Urinary bladder (tissue), 4 donors: ENCODE results near the gene STAT5A. TPM values are rescaled to one million over a fixed set of nuclear protein-coding genes. Genes with fewer than 3 reads are reported as not detected.
"Not testable (repeated sequence)": the region's sequence is repeated elsewhere in the genome, so short reads cannot be mapped to it uniquely, and the experiment has no call there.

ENCODE experiments used
- DNase-seq: peaks from one replicate; pipeline ENCODE4 v3.0.0-alpha.2; 2015; ENCODE audit errors: extremely low spot score
- H3K27ac ChIP-seq: one replicate; pipeline ENCODE4 v1.5.1; 2013; ENCODE audit warnings: low read depth, mild to moderate bottlenecking, moderate library complexity
- H3K36me3 ChIP-seq: one replicate; pipeline ENCODE4 v1.6.1; 2013; ENCODE audit warnings: mild to moderate bottlenecking, moderate library complexity; ENCODE audit not compliant: insufficient read depth
- H3K4me1 ChIP-seq: one replicate; pipeline ENCODE4 v1.6.1; 2013; ENCODE audit warnings: mild to moderate bottlenecking, moderate library complexity; ENCODE audit not compliant: insufficient read depth
- H3K4me3 ChIP-seq: one replicate; pipeline ENCODE4 v1.5.1; 2013; ENCODE audit warnings: low read depth, low read length
- WGBS: extraction: QIAGEN DNeasy Blood & Tissue Kit; methylation state at CpG from one replicate; pipeline ENCODE4 v1.1.7; 2013; 5-methylcytosine and 5-hydroxymethylcytosine counted together
- polyA plus RNA-seq: library from polyadenylated mRNA; stranded (reverse); fragments of 200-250 nt; gene quantifications from one replicate; pipeline ENCODE4 v1.2.3, GENCODE V29; 2013
- total RNA-seq: library from RNA; depleted of rRNA; stranded (reverse); fragments of >200 nt; gene quantifications from one replicate; pipeline ENCODE4 v1.2.3, GENCODE V29; 2014
- donor health status: healthy with polysubstance abuse.
- donor health status: healthy.

The STAT5A gene
- total and polyA plus RNA-seq, 2 donors, result 14.9 to 34.0 TPM

GRCh38 chr17:42299913-42300312 lies 11.6 kb downstream of the STAT5A start:
- not testable (repeated sequence) for H3K27ac ChIP-seq, H3K4me1 ChIP-seq, H3K4me3 ChIP-seq, DNase-seq, H3K36me3 ChIP-seq
- WGBS, result 83% methylated on average over 1 of the region's 17 CpGs

- no peak for DNase-seq
- H3K27ac ChIP-seq, result no peak overlapping the region
- no peaks in the 10 kb centered on the region for H3K4me1 ChIP-seq
- no peaks in the 10 kb centered on the region for H3K36me3 ChIP-seq
- no peak overlapping the region for H3K4me3 ChIP-seq
- 87% methylated on average over 9 of the region's 9 CpGs for WGBS
These were observed 12.7 kb downstream of the STAT5A start for GRCh38 chr17:42301022-42301421.

GRCh38 chr17:42303694-42304093 lies 15.4 kb downstream of the STAT5A start:
- H3K36me3 ChIP-seq, result no peaks in the 10 kb centered on the region
- H3K4me1 ChIP-seq, result no peaks in the 10 kb centered on the region
- H3K27ac ChIP-seq, result no peak overlapping the region
- no peak overlapping the region for H3K4me3 ChIP-seq
- no peak for DNase-seq
- 78% methylated on average over 3 of the region's 3 CpGs for WGBS

- H3K36me3 ChIP-seq, result no peaks in the 10 kb centered on the region
- H3K4me3 ChIP-seq, result no peak overlapping the region
- no peaks in the 10 kb centered on the region for H3K4me1 ChIP-seq
- no peak overlapping the region for H3K27ac ChIP-seq
- WGBS, result 94% methylated on average over 16 of the region's 16 CpGs
- no peak for DNase-seq
These were observed 16.1 kb downstream of the STAT5A start for GRCh38 chr17:42304187-42305030.

- not testable (repeated sequence) for H3K36me3 ChIP-seq, H3K4me1 ChIP-seq, H3K27ac ChIP-seq, H3K4me3 ChIP-seq, DNase-seq
- WGBS, result 96% methylated on average over 6 of the region's 6 CpGs
These were observed 16.7 kb downstream of the STAT5A start for GRCh38 chr17:42305031-42305330.

GRCh38 chr17:42305543-42306384 lies 17.5 kb downstream of the STAT5A start:
- no peaks in the 10 kb centered on the region for H3K36me3 ChIP-seq
- DNase-seq, result no peak
- no peaks in the 10 kb centered on the region for H3K4me1 ChIP-seq
- no peak overlapping the region for H3K4me3 ChIP-seq
- H3K27ac ChIP-seq, result no peak overlapping the region
- WGBS, result 90% methylated on average over 18 of the region's 18 CpGs

GRCh38 chr17:42306385-42306667 lies 18.0 kb downstream of the STAT5A start:
- 95% methylated on average over 5 of the region's 5 CpGs for WGBS
- Histone ChIP-seq H3K4me3 (no peak overlapping the region), H3K36me3 (no peaks in the 10 kb centered on the region), H3K4me1 (no peaks in the 10 kb centered on the region), H3K27ac (no peak overlapping the region)
- no peak for DNase-seq

GRCh38 chr17:42307362-42307927 lies 19.1 kb downstream of the STAT5A start:
- WGBS, result 96% methylated on average over 19 of the region's 19 CpGs
- H3K4me3 ChIP-seq, result no peak overlapping the region
- no peak for DNase-seq
- no peak overlapping the region for H3K27ac ChIP-seq
- no peaks in the 10 kb centered on the region for H3K4me1 ChIP-seq
- no peaks in the 10 kb centered on the region for H3K36me3 ChIP-seq

GRCh38 chr17:42308446-42308845 lies 20.1 kb downstream of the STAT5A start:
- DNase-seq, result no peak
- no peak overlapping the region for H3K4me3 ChIP-seq
- 67% methylated on average over 7 of the region's 7 CpGs for WGBS
- no peaks in the 10 kb centered on the region for H3K36me3 ChIP-seq
- no peaks in the 10 kb centered on the region for H3K4me1 ChIP-seq
- H3K27ac ChIP-seq, result no peak overlapping the region

GRCh38 chr17:42309142-42309541 lies 20.8 kb downstream of the STAT5A start:
- WGBS, result 89% methylated on average over 9 of the region's 9 CpGs
- H3K36me3 ChIP-seq, result no peaks in the 10 kb centered on the region
- H3K4me3 ChIP-seq, result no peak overlapping the region
- no peak for DNase-seq
- no peaks in the 10 kb centered on the region for H3K4me1 ChIP-seq
- H3K27ac ChIP-seq, result no peak overlapping the region

GRCh38 chr17:42309986-42310786 lies 21.9 kb downstream of the STAT5A start:
- no peak overlapping the region for H3K4me3 ChIP-seq
- H3K4me1 ChIP-seq, result no peaks in the 10 kb centered on the region
- H3K36me3 ChIP-seq, result no peaks in the 10 kb centered on the region
- DNase-seq, result no peak
- 70% methylated on average over 19 of the region's 19 CpGs for WGBS
- peak overlapping the region; percentile 54 for H3K27ac ChIP-seq

GRCh38 chr17:42310787-42311215 lies 22.5 kb downstream of the STAT5A start:
- no peaks in the 10 kb centered on the region for H3K36me3 ChIP-seq
- H3K4me1 ChIP-seq, result no peaks in the 10 kb centered on the region
- peak overlapping the region; percentile 54 for H3K27ac ChIP-seq
- 53% methylated on average over 9 of the region's 9 CpGs for WGBS
- no peak overlapping the region for H3K4me3 ChIP-seq
- DNase-seq, result no peak

- Histone ChIP-seq H3K4me3 (no peak overlapping the region), H3K36me3 (no peaks in the 10 kb centered on the region), H3K4me1 (no peaks in the 10 kb centered on the region), H3K27ac (peak overlapping the region; percentile 71)
- peak; percentile 79 for DNase-seq
- WGBS, result 24% methylated on average over 19 of the region's 19 CpGs
These were observed 23.1 kb downstream of the STAT5A start for GRCh38 chr17:42311240-42312034.
